22Rv1 (cell line): Measurements from ENCODE around the gene NPAT.

ENCODE experiments used
- H3K27ac ChIP-seq: fragments of 450-650 bp; 2 replicates; pipeline ENCODE4 v1.5.1; 2017
- CTCF ChIP-seq: fragments of 450-650 bp; IDR thresholded peaks from 2 replicates; pipeline ENCODE4 v1.5.1; 2017; ENCODE audit warnings: mild to moderate bottlenecking
- ZFX ChIP-seq: fragments of 450-650 bp; IDR thresholded peaks from 2 replicates; pipeline ENCODE4 v1.6.1; 2017; ENCODE audit warnings: antibody characterized with exemption, borderline replicate concordance

NPAT gene

GRCh38 chr11:108239076-108239475 lies 16.6 kb upstream of the NPAT start:
- no peak overlapping the region for H3K27ac ChIP-seq
- TF ChIP-seq ZFX (no peak), CTCF (no peak)

GRCh38 chr11:108237058-108237481 lies 14.6 kb upstream of the NPAT start:
- TF ChIP-seq CTCF, result no peak
- no peak for TF ChIP-seq ZFX
- no peak overlapping the region for H3K27ac ChIP-seq

GRCh38 chr11:108235633-108236032 lies 13.2 kb upstream of the NPAT start:
- H3K27ac ChIP-seq, result no peak overlapping the region
- TF ChIP-seq CTCF (no peak), ZFX (no peak)

- H3K27ac ChIP-seq, result no peak overlapping the region
- TF ChIP-seq ZFX (no peak), CTCF (no peak)
These were observed 12.8 kb upstream of the NPAT start for GRCh38 chr11:108235192-108235591.

GRCh38 chr11:108233277-108233945 lies 11.0 kb upstream of the NPAT start:
- TF ChIP-seq CTCF, result no peak
- TF ChIP-seq ZFX, result no peak
- no peak overlapping the region for H3K27ac ChIP-seq

GRCh38 chr11:108228251-108228650 lies 5.8 kb upstream of the NPAT start:
- TF ChIP-seq ZFX (no peak), CTCF (no peak)
- H3K27ac ChIP-seq, result no peak overlapping the region

GRCh38 chr11:108226036-108226435 lies 3.6 kb upstream of the NPAT start:
- H3K27ac ChIP-seq, result no peak overlapping the region
- TF ChIP-seq CTCF (no peak), ZFX (no peak)
